GM10266 (cell line): ENCODE results near the gene EFCAB5.

ENCODE experiments used
- DNase-seq: peaks from one replicate; pipeline ENCODE4 v3.0.0; 2012; ENCODE audit errors: extremely low spot score
- TF ChIP-seq, protein P1 (sequence below): IDR thresholded peaks from 2 replicates; pipeline ENCODE4 v1.5.1; 2012; ENCODE audit warnings: mild to moderate bottlenecking, low read depth; ENCODE audit not compliant: control insufficient read depth, insufficient read depth; ENCODE audit errors: missing control alignments

EFCAB5 gene

DNA sequence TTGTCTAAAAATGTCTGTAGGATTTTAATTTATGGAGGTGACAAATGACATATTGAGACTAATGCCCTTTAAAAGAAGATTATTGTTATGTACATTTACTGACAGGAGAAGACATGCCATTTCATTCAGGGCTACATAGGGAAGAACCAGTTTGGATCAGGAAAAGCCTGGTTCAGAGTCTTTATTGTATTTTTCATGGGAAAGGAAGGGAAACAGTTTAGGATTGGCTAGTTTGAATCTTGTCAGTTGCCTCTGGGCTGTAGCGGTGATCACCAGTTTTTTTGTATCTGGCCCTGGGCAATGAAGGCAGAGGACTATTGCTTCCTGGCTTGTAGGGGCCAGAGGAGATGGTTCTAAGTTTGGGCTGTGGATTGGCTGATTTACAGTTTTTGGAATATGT, 206.9 kb downstream of the EFCAB5 start:
- TF ChIP-seq, protein P1, sequence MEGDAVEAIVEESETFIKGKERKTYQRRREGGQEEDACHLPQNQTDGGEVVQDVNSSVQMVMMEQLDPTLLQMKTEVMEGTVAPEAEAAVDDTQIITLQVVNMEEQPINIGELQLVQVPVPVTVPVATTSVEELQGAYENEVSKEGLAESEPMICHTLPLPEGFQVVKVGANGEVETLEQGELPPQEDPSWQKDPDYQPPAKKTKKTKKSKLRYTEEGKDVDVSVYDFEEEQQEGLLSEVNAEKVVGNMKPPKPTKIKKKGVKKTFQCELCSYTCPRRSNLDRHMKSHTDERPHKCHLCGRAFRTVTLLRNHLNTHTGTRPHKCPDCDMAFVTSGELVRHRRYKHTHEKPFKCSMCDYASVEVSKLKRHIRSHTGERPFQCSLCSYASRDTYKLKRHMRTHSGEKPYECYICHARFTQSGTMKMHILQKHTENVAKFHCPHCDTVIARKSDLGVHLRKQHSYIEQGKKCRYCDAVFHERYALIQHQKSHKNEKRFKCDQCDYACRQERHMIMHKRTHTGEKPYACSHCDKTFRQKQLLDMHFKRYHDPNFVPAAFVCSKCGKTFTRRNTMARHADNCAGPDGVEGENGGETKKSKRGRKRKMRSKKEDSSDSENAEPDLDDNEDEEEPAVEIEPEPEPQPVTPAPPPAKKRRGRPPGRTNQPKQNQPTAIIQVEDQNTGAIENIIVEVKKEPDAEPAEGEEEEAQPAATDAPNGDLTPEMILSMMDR, result no peak
- DNase-seq, result no peak

DNA sequence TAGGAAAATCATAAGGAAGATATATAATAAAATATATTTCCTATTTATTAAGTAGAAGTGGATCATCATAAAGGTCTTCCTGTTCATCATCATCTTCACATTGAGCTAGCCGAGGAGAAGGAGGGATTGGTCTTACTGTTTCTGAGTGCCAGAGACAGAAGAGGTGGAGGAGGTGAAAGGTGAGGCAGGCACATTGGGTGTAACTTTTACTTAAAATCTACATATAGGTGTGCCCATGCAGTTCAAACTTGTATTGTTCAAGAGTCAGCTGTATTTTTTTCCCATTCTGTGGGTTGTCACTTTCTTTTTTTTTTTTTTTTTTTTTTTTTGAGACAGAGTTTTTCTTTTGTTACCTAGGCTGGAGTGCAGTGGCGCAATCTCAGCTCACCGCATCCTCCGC, 210.0 kb downstream of the EFCAB5 start:
- TF ChIP-seq, protein P1, result no peak

DNA sequence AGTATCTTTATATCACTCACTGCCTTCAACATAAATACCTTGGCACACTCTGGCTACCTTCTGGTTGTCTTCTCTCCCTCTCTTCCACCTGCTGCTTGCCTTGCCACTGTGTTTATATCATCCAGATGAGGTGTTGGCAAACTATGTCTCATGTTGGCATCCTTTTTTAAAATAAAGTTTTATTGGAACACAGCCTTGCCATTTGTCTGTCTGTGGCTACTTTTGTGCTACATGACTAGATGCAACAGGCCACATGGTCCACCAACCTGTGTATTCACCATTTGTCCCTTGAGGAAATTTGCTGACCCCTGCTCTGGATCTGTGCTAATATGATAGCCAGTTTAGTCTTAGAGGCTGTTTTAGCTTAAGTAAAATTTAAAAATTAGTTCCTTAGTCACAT, 212.0 kb downstream of the EFCAB5 start:
- TF ChIP-seq, protein P1, result no peak
- no peak for DNase-seq

More for the DNA sequence above, 210.0 kb downstream of the EFCAB5 start:
- no peak for DNase-seq

DNA sequence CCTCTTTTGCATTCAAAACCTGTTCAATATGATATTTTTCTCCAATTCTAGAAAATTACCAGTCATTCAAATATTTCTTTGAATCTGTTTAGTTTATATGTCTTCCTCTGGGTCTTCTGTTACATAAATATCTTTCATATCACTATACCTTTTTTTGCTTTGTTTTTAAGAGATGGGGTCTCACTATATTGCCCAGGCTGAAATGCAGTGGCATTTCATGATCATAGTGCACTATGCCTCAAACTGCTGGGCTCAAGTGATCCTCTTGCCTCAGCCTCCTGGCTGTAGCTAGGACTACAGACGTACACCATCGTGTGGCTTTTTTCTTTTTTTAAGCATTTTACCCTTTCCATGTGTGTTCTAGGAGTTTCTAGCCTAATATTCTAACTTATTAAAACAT, 214.0 kb downstream of the EFCAB5 start:
- TF ChIP-seq, protein P1, result no peak
- DNase-seq, result no peak
